Measurements from ENCODE around the gene NR1D2.

Gene NR1D2

GRCh38 chr3:23964537-23965235 lies 19.6 kb downstream of the NR1D2 start:
- no peak for TF ChIP-seq CTCF (conservative IDR thresholded peaks at IDR 0.05; ENCODE audit: low read depth, low read length)
- DNase-seq (ENCODE audit: low read depth): no peak

DNA sequence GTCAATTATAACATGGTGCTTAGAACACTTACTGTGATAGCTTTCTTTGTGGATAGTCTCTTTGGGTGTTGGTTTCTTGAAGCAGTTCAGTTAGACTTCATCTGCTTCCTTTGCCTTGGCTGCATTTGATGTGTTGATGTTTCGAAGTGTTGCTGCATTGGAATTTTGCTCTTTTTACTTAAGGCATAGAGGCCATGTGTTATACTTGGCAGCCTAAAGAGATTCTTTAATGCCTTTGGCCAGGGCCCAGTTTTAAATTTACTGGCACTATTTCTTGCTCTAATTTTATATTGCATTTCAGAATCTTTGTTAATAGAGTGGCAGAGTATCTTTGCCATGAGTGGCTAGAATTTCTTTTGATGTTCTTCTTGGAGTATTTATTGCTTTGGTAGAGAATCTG lies 21.2 kb downstream of the NR1D2 start:
- H3K4me3 ChIP-seq (ENCODE audit: low read depth, low read length): no peak overlapping the region
- peak; percentile 88 for DNase-seq (ENCODE audit: low read depth)
- TF ChIP-seq CTCF (conservative IDR thresholded peaks at IDR 0.05; ENCODE audit: low read depth, low read length): no peak

More at GRCh38 chr3:23964537-23965235, 19.6 kb downstream of the NR1D2 start:
- no peak overlapping the region for H3K4me3 ChIP-seq (ENCODE audit: low read depth, low read length)

DNA sequence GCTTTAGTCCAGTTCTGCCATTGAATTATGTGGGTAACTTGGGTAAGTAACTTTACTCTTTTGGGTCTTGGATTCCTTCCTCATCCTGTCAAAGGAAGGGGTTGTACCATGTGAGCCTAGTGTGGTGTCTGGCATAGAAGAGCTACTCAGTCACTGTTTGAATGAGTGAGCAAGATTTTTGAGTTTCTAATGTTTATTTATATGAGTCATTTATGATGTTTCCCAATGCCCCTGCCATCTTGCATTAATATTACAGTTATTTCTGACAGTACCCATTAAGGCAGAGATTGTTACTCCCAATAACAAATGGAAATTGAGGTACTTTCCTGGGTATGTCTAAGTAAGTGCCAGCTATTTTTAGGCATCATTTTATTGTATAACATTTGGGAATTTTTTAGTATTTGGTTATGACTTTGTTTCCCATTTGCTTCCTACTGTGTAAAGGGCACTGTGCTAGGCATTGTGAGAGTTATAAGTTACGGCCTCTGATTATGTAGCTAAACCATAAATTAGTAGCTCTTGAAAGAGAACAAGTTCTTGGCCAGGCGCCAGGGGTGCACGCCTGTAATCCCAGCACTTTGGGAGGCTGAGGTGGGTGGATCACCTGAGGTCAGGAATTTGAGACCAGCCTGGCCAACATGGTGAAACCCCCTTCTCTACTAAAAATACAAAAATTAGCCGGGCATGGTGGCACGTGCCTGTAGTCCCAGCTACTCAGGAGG lies 23.5 kb downstream of the NR1D2 start:
- H3K4me3 ChIP-seq (ENCODE audit: low read depth, low read length): no peak overlapping the region
- no peak for TF ChIP-seq CTCF (conservative IDR thresholded peaks at IDR 0.05; ENCODE audit: low read depth, low read length)
- peak; percentile 50 for DNase-seq (ENCODE audit: low read depth)

DNA sequence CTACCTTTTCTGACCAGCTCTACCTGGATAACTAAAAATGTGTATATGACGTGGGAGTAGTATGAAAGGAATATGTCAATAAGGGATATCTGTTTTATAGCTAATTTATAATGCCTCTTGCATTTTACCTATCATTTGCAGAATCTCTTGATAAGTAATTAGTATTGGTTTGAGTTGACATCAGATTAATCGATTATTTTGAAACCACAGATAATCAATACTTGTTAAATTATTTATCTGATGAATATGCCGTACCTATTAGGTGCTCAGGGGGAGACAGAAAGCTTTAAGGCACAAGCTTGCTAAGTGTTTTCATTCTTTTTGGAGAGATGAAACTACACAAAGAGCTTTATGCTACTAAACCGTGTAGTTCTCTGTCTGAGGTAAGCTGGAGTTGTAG lies 24.3 kb downstream of the NR1D2 start:
- no peak for TF ChIP-seq CTCF (conservative IDR thresholded peaks at IDR 0.05; ENCODE audit: low read depth, low read length)
- DNase-seq (ENCODE audit: low read depth): no peak
- H3K4me3 ChIP-seq (ENCODE audit: low read depth, low read length): no peak overlapping the region

GRCh38 chr3:23971684-23972083 lies 26.6 kb downstream of the NR1D2 start:
- H3K4me3 ChIP-seq (ENCODE audit: low read depth, low read length): no peak overlapping the region
- no peak for DNase-seq (ENCODE audit: low read depth)
- TF ChIP-seq CTCF (conservative IDR thresholded peaks at IDR 0.05; ENCODE audit: low read depth, low read length): no peak

DNA sequence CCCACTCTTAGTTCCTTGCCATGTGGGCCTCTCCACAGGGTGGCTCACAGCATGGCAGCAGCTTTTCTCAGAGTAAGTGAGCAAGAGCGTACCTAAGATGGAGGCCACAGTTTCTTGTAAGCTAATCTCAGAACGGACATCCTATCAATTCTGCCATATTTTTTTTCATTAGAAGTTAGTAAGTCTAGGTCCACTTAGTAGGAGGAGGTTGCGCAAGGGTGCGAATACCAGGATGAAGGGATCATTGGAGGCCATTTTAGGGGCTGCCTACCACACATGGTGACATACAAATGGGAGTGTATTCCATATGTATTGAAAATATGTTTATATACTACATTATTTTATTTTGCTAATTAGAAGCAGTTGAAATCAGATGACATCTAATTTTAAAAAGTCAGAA lies 31.5 kb downstream of the NR1D2 start:
- no peak for TF ChIP-seq CTCF (conservative IDR thresholded peaks at IDR 0.05; ENCODE audit: low read depth, low read length)
- no peak for DNase-seq (ENCODE audit: low read depth)
- H3K4me3 ChIP-seq (ENCODE audit: low read depth, low read length): no peak overlapping the region

DNA sequence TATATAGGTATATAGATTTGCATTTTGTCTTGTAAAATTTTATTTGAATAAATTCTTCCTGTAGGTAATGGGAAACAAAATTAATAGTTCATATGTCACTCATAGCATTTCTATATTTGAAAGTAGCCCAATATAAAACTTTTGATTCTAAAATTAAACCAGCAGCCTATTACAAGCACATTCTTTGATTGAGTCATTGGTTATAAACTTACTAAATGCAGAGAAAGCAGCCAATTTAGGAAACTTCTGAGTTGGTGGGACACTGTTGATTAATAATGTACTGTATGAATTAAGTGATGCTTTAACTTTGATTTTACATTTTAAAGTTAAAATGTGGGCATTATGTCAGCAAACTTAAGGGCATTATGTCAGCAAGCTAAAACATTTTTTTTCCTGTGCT lies 34.5 kb downstream of the NR1D2 start:
- no peak overlapping the region for H3K4me3 ChIP-seq (ENCODE audit: low read depth, low read length)
- TF ChIP-seq CTCF (conservative IDR thresholded peaks at IDR 0.05; ENCODE audit: low read depth, low read length): no peak
- DNase-seq (ENCODE audit: low read depth): no peak

All from choroid plexus epithelial cell (primary cell).